Central memory CD4-positive, alpha-beta T cell (primary cell): ENCODE measurements around the gene BCL2L13.

Source experiments
- DNase-seq: peaks from one replicate; pipeline ENCODE4 v3.0.0; 2022

BCL2L13 gene

GRCh38 chr22:17767233-17768065, 128.9 kb downstream of the BCL2L13 start:
- peak; percentile 71 for DNase-seq

GRCh38 chr22:17769013-17769715, 130.6 kb downstream of the BCL2L13 start:
- DNase-seq = no peak

DNA sequence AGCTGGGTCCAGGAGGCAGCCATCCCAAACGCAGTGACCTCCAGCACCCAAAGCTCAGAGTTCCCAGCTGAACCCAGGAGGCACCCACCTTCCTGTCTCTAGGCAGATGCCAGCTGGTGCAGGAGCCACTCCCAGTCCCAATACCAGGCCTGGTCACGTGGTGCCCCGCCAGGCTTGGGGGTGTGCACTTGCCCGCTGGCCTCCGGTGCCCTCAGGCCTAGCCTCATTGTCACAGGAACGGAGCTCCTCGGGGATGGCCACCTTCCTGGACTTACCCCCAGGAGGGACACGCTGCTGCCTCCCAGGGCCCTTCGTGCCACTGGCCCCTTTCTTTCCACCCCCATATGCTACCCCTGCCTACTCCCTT, 131.1 kb downstream of the BCL2L13 start:
- DNase-seq = no peak

DNA sequence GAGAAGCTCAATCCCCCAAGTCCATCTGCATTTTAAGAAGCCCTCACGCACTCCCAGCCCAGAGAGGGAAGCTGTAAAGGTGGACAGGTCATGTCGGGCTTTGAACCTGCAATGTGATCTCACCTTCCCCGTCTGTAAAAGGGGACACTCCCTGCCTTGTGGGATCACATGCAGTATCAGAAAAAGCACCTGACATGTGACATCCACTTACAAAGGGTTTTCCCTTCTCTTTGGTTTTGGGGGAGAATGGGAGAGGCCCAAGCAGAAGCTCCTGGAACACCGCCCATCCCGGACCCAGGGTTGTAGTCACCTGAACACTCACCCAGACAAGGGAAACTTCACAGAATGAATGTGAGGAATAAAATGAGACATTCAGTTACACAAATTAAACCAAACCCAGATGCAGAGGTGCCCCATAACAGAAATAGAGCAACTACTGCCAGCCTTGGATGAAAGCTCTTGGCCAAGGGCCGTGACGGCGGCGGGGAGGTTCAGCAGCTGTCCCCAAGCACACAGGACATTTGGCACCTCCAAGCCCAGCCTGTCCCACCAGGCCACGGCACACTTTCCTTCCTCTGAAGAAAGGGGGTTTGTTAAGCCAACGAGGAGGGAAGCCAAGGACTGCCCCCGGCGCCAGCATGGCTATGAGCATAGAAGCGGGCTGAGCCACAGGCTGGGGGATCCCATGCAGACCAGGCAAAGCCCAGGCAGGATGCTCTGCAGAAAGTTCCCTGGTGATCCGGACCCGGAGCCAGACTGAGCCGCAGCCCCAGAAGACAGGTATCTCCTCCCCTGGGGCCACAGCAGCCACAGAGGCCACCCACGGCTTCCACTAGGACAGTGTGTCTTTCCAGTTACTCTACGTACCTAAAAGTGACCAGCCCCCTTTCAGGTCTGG, 131.9 kb downstream of the BCL2L13 start:
- no peak for DNase-seq

DNA sequence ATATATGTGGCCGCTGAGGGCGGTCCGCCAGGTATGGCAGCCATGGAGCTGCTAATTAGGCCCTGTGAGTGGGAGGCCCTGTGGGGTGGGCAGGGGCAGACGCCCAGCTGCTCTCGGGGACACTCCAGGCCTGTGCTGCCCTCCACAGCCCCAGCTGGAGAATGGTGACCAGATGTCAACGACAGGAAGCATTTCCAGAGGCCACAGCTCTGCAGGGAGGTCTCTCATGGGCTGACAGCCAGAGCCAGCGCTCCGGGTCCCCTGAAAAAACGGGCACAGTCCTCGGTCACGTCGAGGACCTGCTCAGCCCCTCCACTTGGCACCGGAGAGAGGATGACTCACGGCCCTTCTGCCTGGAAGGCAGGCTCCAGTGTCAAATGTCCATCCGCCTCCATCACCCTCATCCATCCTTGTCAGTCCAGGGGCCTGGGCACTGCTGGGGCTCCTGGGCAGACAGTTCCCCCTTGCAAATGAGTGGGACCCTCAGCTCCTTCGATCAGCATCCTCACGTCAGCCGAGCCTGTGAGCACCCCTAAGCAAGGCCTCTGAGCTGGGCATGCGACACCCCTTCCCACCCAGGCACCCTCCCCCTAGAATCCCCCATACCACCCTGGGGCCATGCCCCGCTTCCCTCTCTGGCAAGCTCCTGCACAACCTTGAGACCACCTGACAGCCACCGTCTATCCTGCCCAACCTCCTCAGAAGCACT, 133.8 kb downstream of the BCL2L13 start:
- no peak for DNase-seq

DNA sequence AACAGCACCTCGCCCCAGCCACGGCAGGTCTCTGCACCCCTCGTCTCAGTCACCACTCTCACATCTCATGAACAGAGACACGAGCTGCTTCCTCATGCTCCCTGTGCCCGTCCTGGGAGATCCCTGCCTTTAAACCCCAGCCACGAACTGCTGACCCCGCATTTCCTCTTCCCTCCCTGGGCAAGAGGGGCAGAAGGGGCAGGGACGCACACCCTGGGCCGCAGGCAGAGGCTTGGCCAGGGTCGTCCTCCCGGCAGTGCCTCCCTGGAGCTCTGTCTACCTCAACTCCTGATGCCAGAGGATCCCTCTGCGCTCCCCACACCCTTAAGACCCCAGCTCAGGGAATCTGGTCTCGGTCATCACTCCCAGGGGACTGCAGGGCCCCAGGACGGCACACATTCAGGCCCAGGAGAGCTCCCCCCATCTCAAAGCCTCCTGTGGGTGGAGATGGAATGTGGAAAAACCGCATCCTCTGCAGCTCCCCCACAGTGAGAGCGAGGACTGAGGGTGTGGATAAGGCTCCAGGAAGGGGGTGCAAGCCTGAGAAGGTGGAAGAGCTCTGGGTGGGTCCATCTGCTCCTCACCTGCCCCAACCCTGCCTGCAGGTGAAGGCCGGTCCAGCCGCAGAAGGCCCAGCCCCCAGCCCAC, 134.5 kb downstream of the BCL2L13 start:
- DNase-seq = no peak

DNA sequence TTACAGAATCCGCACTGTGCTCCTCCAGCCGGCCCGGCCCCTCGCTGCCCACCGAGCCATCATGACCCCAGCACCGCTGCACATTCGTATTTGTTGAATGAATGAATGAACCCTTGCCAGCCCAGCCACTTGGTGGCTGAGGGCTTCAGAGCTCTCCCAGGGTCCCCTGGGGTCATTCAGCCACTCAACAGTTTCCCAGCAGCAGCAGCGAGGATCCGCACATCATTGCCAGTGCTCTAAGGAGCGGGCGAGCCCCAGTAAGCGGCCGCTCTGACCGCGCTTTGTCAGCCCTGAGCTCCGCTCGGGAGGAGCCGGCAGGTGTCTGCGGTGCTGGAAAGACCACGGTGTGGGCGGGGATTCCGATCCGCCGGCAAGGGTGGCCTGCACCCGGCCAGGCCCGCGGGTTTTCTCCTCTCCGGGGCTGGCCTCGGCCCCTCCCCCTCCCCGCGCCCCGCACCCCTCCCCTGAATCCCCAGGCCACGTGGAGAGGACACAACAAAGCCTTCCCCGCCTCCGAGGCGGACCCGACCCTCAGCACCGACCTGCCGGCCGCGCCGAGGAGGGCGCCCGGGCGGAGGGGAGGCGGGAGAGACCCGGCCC, 135.1 kb downstream of the BCL2L13 start:
- DNase-seq = peak; percentile 56

- DNase-seq = peak; percentile 39
These were observed 135.8 kb downstream of the BCL2L13 start, which contains the start of gene BID for GRCh38 chr22:17774206-17774925. Gene BID (minus strand): TSS chr22:17774469. CDS start chr22:17750116, 24,353 bp downstream.

- DNase-seq = no peak
These were observed 136.5 kb downstream of the BCL2L13 start for GRCh38 chr22:17774926-17775685.

GRCh38 chr22:17775781-17776465, 137.4 kb downstream of the BCL2L13 start:
- no peak for DNase-seq

- peak; percentile 77 for DNase-seq
These were observed 138.6 kb downstream of the BCL2L13 start for GRCh38 chr22:17777005-17777716.

DNA sequence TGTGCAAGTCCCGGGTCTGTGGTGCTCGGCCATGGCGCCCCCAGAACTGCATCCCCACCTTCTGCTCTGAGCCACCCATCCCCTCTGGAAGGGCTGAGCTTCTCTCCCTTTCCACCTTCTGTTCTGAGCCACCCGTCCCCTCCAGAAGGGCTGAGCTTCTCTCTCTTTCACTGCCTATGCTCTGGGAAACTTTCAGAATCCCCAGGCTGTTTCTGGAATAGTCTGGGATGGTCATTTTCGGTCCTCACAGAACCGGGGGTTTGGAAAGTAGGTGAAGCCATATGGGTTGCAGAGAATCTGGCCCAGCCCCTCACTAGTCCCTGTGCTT, 139.1 kb downstream of the BCL2L13 start:
- no peak for DNase-seq

- DNase-seq = no peak
These were observed 139.9 kb downstream of the BCL2L13 start for GRCh38 chr22:17778412-17778976.

DNA sequence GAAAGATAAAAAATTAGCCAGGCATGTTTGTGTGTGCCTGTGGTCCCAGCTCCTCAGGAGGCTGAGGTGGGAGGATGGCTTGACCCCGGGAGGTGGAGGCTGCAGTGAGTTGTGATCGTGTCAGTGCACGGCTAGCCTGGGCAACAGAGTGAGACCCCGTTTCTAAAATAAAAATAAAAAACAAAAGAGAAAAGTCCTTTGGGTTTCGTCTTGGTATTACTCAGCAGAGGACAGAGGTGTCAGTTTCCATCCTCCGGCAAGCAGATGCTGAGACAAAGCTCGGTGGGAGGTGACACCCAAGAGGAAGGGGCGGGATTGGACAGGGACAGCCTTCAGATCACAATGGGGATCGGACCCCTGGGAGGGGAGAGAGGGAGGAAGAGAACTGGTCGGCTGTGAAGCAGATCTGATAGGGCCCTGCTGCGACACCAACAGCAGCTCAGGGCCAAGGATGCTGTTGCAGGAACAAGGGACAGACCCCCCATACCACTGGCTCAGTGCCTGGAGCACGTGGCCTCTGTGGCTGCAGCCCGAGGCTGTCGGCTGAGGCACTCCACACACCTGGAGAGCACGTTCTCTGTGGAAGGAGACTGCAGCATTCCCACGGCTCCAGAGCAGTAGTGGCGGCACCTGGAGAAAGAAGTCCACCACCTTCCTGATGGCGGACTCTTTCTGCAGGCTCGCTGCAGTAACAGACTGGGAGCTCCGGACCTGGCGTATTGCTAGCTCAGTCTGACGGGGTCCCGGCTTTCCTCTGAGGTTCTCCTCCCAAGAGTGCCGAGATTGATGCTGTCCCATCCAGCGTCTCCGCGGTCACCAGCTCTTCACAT, 140.9 kb downstream of the BCL2L13 start:
- no peak for DNase-seq

DNA sequence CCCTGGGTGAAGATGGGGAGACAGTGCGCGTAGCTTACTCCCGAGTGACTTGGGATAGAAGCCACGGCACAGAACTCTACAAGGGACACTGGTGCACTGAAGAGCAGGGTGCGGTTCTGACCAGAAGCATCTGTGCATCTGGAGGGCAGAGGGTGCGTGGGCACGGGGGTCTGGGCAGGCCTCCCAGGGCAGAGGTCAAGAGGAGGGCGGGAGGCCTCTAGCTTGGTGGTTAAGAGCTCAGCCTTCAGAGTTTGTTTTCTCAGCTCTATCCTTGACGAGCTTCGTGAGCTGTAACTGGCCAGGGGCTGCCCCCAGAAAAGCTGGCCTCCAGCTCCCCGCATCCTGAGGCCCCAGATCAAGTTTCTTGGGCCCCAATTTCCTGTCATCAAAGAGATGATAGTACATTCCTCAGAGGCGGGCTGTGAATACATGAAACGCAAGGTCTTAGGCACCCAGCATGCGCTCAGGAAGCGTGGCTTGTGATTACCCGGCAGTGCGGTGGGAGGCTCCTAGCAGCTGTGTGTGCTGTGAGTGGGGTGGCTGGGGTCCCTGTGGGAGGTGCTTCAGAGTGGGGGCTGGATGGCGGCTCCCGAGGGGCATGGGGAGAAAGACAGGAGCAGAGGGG, 141.7 kb downstream of the BCL2L13 start:
- DNase-seq = no peak
